Activated CD8-positive, alpha-beta memory T cell treated with anti-CD3 and anti-CD28 coated beads, Interleukin-2, amount 50 U/mL, for 4 hours (primary cell): ENCODE measurements around the gene LRPPRC.
"Not testable (repeated sequence)": the region's sequence is repeated elsewhere in the genome, so short reads cannot be mapped to it uniquely, and the experiment has no call there.

ENCODE experiments used
- DNase-seq: peaks from one replicate; pipeline ENCODE4 v3.0.0-alpha.2; 2020

Gene LRPPRC

GRCh38 chr2:43977677-43978375 lies 18.0 kb downstream of the LRPPRC start:
- DNase-seq = no peak

- no peak for DNase-seq
These were observed 34.9 kb downstream of the LRPPRC start for GRCh38 chr2:43960921-43961320.

GRCh38 chr2:43958397-43959275 lies 37.2 kb downstream of the LRPPRC start:
- no peak for DNase-seq

- DNase-seq = no peak
These were observed 45.3 kb downstream of the LRPPRC start for GRCh38 chr2:43950383-43951008.

DNA sequence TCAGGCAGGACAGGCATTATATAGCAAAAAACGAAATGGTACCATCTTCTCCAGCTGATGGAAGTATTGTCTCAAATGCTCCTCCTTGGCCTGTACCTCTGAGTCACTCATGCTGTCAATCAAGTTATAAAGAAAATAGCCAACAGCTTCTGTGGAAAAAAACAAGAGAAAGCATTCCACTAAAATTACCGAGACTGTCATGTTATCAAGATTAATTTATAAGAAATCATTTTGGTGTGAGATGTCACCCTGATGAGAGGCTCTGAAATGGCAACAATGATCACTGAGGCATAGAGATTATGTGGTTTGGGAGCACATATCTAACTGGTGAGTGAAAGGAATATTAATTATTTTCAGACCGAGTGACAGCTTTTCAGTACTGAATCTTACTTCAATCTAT lies 47.4 kb downstream of the LRPPRC start:
- no peak for DNase-seq

DNA sequence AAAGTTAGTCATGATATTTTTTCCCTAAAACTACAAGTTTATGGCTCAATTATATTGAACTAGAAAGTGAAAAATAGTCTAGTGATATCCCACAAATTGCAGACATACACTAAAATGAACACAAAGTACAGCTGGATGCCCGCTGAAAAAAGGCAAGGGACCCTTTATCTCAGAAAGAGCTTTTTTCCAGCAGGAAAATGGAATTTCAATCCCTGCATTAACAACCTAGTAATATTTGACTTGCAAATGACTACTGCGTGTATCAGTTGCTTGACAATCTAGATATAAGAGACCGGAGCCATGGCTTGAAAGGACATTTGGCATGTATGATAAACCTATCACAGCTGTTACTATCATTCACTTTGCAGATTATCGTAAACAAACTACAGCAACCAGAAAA lies 49.1 kb downstream of the LRPPRC start:
- DNase-seq = no peak

DNA sequence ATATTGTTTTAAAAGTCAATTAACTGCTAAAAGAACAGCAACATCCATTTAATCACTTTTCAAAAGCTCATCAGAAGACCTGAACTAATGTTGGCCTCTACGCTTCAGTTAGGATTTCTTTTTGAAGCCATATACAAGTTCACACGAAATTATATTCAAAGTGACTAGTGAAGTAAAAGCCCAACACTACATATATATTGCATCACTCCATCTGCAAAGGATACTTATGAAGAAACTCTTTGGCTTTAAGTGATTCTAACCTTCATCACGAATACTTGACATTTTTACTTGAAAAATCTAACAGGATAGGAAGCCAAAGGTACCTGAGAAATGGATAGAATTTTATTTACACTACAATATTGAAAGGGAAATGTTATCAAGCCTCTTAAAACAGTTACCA lies 50.4 kb downstream of the LRPPRC start:
- DNase-seq = no peak

DNA sequence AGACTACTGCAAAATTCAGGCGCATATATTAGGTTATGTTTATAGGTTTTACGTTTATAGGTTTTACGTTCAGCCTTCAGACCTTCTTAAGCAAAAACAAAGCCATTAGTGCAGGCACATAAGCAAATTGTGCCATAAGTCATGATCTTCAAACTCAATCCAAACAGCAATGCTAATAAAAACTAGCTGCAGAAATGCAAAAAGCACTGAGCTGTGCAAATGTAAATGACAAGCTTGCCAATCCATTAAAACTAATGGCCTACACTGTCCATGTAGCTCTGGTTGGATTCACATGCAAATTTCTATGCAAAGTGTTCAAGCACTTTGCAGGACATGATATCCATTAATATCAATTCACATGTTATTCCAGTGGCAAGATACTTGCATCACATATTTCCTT lies 50.9 kb downstream of the LRPPRC start:
- DNase-seq = no peak

GRCh38 chr2:43943809-43944452 lies 51.9 kb downstream of the LRPPRC start:
- no peak for DNase-seq

DNA sequence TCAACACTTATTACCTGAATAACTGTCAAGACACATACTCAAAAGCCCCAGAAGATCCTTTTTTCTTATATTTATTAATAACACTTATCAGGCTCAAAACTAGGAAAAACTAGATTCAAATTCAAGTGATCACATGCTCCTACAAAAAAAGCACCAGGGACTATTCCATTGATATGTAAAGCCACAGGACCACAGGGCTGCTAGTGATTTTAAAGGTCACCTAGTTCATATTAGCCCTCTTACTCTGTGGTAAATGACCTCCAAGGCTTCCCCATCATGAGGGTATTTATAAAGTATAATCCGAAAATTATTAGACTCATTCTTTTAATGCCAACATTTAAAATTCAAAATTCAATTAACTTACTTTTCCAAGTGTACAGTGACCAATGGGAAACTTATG lies 52.5 kb downstream of the LRPPRC start:
- no peak for DNase-seq

GRCh38 chr2:43942881-43943280 lies 52.9 kb downstream of the LRPPRC start:
- DNase-seq = no peak

- DNase-seq = no peak
These were observed 53.8 kb downstream of the LRPPRC start for GRCh38 chr2:43941966-43942365.

DNA sequence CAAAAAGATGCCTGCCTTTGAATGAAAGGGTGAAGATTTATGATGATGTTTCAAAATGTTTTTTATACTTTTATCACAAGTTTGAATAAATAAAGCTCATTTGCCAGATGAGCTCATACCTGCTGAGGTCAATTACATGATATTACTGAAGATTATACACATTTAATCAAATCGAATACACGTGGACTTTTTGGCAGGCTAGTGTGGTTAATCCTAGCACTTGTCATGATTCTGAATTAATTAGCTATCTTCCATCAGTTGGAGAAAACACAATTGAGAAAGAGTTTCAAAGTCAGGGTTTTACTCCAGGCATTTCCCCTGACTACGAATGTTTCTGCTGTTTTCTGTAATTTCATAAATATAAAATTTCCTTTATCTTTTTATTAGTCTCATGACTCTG lies 54.4 kb downstream of the LRPPRC start:
- no peak for DNase-seq

GRCh38 chr2:43939695-43940256 lies 56.0 kb downstream of the LRPPRC start:
- DNase-seq = no peak

GRCh38 chr2:43937269-43937820 lies 58.4 kb downstream of the LRPPRC start:
- no peak for DNase-seq

DNA sequence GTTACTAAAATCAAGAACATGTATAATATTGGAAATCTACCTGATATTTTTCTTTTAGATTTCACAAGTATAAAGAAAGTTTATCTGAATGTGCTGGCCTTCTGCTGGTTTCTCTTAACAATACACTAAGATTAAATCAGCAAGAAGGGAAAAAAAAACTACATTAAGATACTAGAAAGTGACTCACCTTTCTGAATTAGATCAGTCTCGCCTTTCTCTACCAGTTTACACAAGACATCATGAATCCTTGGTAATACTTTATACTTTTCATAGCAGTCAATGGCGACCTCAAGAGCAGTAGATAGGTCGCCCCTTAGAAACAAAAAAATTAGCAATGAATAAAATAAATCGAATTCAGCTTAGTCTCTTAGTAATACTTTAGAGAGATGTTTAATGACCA lies 61.2 kb downstream of the LRPPRC start:
- no peak for DNase-seq

DNA sequence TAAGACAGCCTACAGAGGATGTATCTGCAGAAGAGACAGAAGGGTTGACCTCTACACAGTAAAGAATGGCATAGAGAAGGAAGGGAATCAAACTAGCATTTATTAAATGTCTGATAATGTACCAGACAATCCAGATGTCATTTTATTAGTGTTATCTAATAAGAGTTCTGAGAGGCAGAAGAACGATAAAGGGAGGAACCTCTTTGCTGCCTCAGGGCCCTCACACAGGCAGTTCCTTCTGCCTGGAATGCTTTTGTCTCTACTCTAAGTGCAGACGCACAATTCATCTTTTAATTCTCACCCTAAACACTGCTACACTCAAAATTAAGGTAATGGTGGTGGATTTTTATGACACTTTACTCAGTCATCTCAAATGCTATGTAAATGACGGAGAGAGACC lies 64.5 kb downstream of the LRPPRC start:
- DNase-seq = no peak

DNA sequence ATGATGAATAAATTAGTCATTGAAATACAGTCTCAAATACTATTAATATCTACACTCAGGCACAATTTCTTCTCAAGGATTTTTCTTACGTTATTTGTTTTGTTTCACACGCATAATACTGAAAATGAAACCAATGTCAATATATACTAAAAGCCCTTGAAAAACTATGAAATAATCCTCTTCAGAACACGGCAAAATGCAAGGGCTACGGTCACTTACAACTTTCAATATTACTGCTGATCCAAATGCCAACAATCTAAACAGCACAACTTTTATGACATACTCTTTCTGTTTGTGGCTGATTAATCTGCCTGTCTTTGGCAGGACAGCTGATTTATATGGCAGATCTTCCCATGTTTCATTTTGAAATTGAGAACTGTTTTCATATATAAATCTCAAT lies 68.3 kb downstream of the LRPPRC start:
- DNase-seq = no peak

DNA sequence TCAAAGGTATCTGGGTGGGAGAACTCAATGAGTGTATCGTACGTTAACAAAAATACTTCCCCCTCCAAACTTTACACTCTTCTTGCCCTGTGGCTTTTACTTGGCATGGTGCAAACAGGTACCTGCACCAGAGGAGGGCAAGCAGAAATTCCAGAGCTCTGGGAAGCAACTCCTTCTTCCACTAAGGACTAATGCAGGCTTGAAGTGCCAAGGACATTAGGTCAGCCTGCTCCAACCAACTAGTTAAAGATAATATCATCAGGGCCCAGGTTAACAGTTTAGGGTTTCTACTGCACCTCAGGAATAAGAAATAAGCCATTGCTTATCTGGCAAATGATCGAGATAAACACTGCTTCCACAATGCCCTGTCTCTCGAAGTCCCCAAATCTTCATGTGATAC lies 70.4 kb downstream of the LRPPRC start:
- no peak for DNase-seq

DNA sequence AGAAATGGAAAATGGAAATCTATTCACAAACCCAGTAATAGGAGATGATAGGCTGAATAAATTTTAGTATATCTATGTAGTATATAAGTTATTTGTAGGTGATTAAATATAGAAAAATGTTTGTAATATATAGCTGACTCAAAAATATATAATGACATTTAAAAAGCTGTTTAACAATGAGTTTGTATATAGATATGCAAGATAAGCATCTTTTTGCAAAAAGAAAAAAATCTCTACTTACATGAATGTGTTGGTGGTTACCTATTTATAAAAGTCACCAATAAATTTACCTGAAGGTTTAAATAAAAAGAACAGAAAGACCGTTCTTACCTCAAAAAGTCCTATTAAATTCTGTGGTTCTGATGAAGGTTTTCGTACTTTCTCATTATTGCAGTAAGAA lies 71.3 kb downstream of the LRPPRC start:
- no peak for DNase-seq

DNA sequence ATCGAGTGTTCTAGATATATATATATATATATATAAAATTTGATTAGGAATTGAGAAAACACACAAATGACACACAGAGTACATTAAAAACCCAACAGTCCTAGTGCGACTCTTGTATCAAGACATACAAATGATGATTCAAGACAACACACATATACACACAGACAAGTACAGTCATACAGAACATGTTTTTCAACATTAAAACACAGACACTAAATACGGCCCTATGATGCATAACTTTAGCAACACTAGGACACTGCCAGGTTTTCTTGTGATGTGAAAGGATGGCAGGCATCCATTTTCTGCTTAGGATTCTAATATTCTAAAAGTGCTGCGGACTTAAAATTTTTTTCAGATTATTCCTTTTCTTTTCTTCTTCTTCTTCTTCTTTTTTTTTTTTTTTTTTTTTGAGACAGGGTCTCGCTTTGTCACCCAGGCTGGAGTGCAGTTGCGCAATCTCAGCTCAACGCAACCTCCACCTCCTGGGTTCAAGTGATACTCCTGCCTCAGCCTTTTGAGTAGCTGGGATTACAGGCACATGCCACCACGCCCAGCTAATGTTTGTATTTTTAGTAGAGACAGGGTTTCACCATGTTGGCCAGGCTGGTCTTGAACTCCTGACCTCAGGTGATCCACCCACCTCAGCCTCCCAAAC lies 84.5 kb downstream of the LRPPRC start:
- not testable (repeated sequence) for DNase-seq

- no peak for DNase-seq
These were observed 89.2 kb downstream of the LRPPRC start for GRCh38 chr2:43906448-43907109.
